NB4 (cell line): ENCODE measurements around the gene PIPOX.

Source experiments
- DNase-seq: peaks from one replicate; pipeline ENCODE4 v3.0.0; 2010; ENCODE audit warnings: low read depth
- H3K4me3 ChIP-seq: one replicate; pipeline ENCODE4 v1.5.1; 2011; ENCODE audit warnings: mild to moderate bottlenecking, low read depth, low read length, moderate library complexity
- CTCF ChIP-seq: IDR thresholded peaks from one replicate; pipeline ENCODE4 v1.5.1; 2012; ENCODE audit warnings: low read depth, low read length
- MAX ChIP-seq: IDR thresholded peaks from 2 replicates; pipeline ENCODE4 v1.6.1; 2011; ENCODE audit warnings: low read depth, low read length
- MYC ChIP-seq: IDR thresholded peaks from 2 replicates; pipeline ENCODE4 v1.6.1; 2011; ENCODE audit warnings: low read depth, low read length
- POLR2A ChIP-seq: IDR thresholded peaks from 2 replicates; pipeline ENCODE4 v1.6.1; 2011; ENCODE audit warnings: mild to moderate bottlenecking; ENCODE audit not compliant: insufficient read length; ENCODE audit errors: extremely low read depth

The PIPOX gene

GRCh38 chr17:29041091-29041490 is 1.9 kb upstream of the PIPOX start:
- no peak for TF ChIP-seq POLR2A
- no peak for TF ChIP-seq CTCF
- no peak for TF ChIP-seq MAX
- DNase-seq: no peak
- no peak overlapping the region for H3K4me3 ChIP-seq

- no peak overlapping the region for H3K4me3 ChIP-seq
- TF ChIP-seq MAX (no peak), CTCF (no peak), MYC (no peak), POLR2A (no peak)
- no peak for DNase-seq
Measured at GRCh38 chr17:29041571-29041970, 1.4 kb upstream of the PIPOX start.

GRCh38 chr17:29042026-29042678 is 789 bp upstream of the PIPOX start:
- no peak overlapping the region for H3K4me3 ChIP-seq
- no peak for DNase-seq

GRCh38 chr17:29043539-29044145 is 701 bp downstream of the PIPOX start:
- no peak for TF ChIP-seq CTCF
- no peak for TF ChIP-seq MAX
- TF ChIP-seq POLR2A: no peak
- no peak for TF ChIP-seq MYC
- no peak for DNase-seq
- no peak overlapping the region for H3K4me3 ChIP-seq

More at GRCh38 chr17:29042026-29042678, 789 bp upstream of the PIPOX start:
- TF ChIP-seq POLR2A (no peak), MAX (no peak), MYC (no peak), CTCF (no peak)

GRCh38 chr17:29045026-29045425 is 2.1 kb downstream of the PIPOX start:
- no peak overlapping the region for H3K4me3 ChIP-seq
- no peak for DNase-seq
- TF ChIP-seq MAX: no peak
- TF ChIP-seq CTCF: no peak
- TF ChIP-seq POLR2A: no peak
- no peak for TF ChIP-seq MYC
